ENCODE data around the gene ZDHHC22.
"Not testable (repeated sequence)": the region's sequence is repeated elsewhere in the genome, so short reads cannot be mapped to it uniquely, and the experiment has no call there.

The ZDHHC22 gene, protein sequence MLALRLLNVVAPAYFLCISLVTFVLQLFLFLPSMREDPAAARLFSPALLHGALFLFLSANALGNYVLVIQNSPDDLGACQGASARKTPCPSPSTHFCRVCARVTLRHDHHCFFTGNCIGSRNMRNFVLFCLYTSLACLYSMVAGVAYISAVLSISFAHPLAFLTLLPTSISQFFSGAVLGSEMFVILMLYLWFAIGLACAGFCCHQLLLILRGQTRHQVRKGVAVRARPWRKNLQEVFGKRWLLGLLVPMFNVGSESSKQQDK
- 0 to 0.08 (median 0) reads per million in 4 donors for total RNA-seq

DNA sequence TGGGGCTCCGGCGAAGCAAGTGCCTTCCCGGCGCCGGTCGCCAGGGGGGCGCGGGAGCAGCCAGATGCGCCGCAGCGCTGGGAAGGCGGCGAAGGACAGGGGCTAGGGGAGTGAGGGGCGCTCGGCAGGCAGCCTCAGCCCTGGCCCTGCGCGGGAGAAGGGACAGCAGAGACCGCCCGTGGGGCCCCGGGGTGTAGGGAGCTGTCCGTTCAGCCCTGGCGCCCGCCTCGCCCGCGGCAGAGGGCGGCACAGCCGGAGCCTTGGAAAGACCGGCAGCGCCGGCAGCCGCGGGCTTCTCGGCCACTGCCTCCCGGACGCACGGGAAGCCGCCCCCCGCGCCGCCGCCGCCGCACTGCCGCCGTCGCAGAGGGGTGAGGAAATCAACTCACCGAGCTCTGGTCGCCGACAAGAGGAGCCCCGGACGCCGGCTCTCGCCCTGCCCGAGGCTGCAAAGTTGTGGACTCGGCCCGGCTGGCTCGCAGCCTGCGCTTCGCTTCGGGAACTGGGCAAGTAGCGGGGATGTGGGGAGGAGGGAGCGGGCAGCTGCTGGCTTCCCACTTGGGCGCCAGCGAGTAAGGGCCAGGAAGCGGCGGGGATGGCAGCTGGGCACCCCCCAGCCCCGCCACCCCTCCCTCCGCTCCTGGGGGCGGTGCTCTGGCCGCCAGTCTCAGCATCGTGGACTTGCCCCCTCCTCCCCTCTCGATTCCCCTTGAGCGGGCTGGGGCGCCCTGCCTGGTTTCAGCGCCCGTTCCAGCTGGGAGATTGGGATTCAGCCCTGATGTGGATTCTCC is at the start of gene ZDHHC22:
ZDHHC22 (minus strand) TSS at position 578 of the 791 bp plus-strand sequence. CDS start 2,053 bp downstream, outside the sequence.
- no peak for DNase-seq

DNA sequence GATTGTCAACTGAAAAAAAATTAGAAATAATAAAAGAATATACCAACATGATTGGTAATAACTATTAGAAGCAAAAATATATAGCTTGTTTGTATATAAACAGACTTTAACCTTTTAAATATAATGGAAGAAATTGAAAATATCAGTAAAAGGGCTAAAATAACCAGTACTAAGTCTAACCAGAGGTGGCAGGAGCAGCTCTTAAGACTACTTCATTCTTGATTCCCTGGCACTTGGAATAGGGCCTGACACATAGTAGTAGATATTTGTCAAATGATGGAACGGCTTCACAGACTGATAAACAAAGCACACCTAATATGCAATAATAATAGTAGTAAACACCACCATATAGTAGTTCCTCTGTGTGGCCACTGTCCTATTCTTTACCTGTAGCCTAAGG is 49.4 kb upstream of the ZDHHC22 start:
- no peak for DNase-seq

DNA sequence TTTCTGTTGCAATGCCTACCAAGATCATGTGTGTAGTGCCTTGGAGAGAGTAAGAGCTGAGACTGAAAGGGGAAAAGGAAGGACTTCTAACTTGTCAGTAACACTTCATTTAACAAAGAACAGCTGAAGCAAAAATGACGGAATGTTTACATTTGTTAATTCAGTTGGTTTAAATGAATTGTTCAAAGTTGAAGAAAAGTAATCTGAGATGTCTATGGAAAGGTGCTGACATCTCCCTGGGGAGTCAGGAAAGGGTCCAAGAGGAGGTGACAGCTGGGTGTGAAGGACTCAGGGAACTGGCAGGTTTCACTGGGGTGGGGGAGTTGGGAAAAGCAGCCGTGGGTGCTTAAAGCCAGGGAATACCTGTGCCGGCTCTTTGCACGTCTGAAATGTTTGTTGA is 47.9 kb upstream of the ZDHHC22 start:
- DNase-seq = no peak

DNA sequence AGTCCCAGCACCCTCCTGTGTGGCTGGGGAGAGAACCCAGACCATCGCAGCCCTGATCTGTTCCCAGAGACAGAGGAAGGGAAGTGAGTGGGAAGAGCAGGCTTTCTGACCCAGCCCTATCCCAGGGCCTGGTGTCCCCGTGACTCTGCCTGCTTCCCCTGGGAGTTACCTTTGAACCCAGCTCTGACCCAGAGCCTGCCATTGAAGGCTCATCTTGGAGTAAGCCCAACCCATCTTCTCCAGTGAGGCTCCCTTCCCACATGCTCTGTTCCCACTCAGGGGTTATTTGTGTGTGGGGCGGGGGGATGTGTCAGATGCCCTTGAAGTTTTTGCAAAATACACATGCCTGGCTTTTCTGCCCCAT is 46.0 kb upstream of the ZDHHC22 start:
- DNase-seq = no peak

DNA sequence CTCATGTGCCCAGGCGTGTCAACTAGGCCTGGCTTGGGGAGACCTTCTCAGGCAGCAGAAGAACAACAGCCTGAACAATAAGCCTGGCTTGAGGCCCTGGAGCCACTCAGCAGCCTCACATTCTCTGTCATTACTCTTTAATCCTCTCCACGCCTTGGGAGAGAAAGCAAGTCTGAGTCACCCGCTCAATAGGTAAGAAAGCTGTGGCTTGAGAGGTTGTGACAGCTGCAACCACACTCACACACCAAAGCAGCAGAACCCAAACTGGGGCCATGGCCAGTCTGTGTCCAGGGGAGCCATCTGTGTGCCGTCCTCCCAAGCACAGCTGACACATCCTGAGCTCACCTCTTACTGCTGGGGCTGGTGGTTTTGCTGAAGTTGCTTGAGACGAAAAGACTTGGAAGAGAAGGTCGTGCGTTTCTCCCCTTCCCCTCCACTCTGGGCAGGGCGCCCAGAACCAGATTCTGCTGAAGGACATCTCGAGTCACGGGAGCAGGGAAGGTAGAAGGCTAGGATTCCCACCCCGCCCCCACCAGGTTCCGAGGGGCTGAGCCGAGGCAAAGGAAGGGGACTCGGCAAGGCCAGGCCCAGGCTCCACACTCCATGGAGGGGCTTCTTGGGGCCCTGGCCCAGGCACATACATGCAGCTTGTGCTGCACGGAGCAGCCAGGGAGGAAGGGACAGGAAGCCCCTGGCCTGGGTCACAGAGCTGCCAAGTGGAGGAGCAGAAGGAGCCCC is 45.5 kb upstream of the ZDHHC22 start:
- no peak for DNase-seq

DNA sequence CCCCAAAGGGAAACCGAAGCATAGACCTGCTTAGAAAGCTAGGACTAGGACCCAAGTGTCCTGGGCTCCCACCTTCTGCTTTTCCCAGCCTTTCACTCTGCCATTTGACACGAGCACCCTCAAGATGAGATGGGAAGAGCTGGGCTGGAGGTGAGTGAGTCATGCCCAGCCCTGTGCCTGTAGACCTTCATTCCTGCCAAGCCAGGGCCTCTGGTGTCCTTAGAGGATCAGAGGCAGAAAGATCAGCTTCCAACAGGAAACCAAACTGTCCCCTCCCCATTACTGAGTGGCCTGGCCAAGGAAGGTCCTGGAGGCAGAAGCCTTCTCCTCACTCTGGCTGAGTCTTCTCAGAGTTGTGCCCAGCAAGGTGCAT is 43.5 kb upstream of the ZDHHC22 start:
- no peak for DNase-seq

DNA sequence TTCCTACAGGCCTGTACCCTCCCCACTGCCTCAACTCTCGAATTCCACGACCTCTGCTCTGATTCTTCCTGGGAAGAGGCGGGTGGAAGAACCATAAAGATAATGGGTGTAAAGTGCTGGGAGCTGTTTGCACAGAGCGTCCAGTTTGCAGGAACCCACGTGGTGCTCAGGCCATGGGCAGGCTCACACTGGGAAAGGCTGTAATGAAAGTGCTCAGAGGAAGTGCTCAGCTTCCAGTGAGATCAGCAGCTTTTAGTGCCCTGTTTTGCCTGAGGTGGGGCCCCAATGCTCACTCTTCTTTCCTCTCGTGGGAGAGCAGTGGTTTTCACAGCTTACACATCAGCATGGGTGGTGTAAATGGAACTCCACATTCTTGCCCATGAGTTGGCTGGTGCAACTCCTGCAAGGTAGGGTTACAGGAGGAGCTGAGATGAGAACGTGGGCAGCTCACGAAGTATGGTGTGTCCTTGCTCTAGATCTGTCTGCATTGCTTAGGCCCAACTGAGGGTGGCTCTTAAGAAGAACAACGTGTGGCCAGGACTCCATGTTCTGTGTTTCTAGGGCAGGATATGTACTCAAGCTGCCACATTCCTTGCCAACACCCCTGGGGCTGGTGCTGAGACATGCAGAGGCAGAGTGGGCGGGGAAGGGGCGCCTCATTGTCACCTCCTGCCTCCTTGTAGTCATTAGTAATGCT is 43.0 kb upstream of the ZDHHC22 start:
- no peak for DNase-seq

DNA sequence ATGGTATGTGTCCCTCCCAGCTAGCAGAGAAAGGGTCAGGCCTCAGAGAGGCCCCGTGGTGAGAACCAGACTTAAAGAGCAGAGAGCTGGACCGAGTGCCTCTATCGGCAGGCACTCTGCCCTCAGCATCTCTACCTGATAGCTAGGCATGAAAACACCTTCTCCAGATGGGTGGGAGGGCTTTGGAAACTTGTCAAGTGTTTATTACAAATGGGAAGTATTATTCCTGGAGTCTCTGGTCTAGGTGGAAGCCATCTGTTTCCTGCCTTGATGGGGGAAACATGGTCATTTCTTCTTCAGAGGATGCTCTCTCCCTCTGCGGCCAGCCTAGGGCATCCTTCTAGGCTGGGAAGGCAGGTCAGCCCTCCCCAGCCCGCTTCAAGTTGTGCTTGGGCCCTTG is 42.3 kb upstream of the ZDHHC22 start:
- no peak for DNase-seq

DNA sequence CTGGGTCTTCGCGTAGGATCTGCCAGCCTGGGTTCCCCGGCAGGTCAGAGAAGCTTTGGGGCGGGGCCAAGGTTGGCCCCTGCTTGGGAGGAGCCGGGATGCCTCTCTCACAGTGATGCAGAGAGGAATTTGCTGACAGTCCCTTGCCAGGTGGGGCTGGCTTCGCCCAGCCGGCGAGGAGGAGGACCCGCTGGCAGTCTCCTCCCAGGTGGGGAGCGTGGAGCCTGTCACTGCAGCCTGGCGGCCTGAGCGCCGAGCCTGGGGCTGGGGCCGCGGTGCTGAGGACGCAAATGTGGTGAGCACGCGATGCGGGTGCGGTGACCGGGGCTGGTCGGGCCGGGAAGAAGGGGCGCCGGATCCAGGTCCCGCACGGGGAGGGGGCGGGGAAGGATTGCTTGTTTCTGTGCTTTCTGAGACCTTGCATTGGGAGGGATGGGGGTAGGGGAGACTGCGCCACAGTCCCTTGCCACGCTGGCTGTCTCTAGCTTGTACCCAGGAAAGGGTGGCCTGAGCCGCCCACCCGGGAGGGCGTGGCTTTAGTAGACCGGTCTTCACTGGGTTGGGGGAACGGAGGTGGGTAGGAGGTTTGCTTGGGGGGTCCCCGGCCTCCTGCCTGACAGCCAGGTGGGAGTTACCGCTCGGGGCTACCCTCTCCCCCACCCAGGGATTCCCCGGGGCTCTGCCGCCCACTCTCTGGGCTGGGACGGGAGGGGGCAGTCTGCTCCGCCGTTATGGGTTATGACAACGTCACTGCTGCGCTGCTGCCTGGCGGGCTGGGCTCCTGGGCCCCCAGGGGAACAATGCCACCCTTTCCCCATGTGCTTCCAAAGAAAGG is 40.2 kb upstream of the ZDHHC22 start, which contains the start of gene TMEM63C:
TMEM63C (plus strand) TSS at position 196 of the 835 bp plus-strand sequence. CDS start 37,016 bp downstream, outside the sequence.
- peak in 3 of 5 donors; percentile 18 to 53 (median 23) for DNase-seq

DNA sequence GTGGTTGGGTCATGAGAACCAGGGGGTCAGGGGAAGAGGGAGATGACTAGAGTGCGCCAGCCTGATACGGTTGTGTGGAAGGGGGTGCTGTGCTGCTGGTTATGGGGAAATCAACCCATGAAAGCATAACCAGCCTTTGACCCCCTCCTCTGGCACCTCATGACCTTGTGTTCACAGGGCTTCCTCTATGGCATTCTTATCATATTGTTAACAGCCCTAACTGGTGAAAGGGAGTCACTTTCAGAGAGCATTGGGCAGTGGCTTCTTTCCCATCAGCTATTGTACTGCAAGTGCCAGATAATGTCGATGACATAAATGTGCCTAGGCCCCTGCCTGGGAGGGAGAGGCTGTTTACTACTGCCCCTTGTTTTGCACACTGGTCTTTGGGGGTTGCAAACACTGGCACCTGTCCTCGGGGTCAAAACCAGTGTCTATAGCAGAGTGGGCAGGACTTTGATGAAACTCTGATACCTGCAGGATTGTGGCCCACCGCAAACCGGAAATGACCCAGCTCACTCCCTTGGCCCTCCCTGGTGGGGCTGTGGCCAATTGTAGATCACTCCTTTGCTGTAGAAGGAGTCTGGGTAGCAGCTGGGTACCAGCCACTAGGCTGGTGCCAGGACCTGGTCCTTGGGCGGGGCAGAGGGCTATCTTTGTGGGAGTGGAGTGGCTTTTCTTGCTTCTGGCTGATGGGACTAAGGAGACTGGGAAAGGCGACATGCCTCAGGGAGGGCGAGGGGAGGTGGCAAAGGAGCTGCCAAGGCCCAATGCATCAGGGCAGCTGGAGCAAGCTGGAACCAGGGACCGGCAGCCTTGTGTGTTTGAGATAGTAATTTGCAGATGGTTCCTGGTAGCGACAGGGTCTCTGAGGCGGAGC is 39.4 kb upstream of the ZDHHC22 start:
- no peak for DNase-seq

DNA sequence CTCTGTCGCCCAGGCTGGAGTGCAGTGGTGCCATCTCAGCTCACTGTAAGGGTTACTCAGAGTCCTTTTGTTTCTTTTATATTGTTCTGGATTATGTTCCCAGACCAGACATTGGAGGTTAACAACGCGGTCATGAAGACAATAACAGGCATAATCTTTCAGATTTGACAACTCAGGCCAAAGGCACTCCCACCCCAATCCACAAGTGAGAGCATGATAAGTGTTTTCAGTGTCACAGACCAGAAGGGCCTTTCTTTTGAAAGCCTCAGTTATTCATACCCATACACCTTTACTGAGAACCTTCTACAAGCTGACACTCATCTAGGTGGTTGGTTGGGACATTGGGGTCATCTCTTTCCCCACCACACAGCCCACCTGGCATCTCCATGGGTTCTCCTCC is 37.1 kb upstream of the ZDHHC22 start:
- no peak for DNase-seq

DNA sequence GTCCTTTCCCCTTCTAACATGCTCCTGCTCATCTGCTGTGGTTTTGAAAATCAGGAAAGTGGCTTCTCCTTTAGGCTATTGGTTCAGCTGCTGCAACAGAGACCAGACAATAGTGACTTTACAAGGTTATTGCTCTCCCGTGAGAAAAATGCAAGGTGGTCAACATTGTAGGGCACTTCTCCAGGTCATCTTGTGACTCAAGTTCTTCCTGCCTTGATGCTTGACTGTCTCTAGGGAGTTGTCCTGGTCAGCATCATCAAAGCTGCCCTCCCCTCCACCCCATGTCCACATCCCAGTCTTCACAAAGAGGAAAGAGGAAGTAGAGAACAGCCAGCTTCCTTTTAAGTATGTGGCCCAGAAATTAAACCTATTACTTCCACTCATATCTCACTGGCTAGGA is 36.1 kb upstream of the ZDHHC22 start:
- no peak for DNase-seq

DNA sequence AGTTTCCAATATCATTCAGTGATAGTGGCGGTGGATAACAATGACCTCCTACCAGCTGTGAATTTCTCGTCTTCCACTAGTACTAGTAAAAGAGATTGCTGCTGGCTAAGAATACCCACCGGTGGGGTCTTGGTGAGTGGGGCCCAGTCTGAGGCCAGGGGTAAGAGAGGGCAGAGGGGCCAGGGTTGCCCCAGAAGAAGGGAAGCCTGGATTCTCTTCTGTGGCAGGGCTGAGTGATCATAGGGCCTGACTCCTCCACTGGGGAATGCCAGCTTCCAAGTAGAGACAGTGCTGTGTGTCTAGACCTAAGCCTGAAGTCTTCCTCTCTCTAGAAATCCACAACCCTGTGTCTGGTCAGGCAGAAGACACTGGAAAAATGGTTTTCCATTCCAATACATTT is 34.3 kb upstream of the ZDHHC22 start:
- DNase-seq = no peak

DNA sequence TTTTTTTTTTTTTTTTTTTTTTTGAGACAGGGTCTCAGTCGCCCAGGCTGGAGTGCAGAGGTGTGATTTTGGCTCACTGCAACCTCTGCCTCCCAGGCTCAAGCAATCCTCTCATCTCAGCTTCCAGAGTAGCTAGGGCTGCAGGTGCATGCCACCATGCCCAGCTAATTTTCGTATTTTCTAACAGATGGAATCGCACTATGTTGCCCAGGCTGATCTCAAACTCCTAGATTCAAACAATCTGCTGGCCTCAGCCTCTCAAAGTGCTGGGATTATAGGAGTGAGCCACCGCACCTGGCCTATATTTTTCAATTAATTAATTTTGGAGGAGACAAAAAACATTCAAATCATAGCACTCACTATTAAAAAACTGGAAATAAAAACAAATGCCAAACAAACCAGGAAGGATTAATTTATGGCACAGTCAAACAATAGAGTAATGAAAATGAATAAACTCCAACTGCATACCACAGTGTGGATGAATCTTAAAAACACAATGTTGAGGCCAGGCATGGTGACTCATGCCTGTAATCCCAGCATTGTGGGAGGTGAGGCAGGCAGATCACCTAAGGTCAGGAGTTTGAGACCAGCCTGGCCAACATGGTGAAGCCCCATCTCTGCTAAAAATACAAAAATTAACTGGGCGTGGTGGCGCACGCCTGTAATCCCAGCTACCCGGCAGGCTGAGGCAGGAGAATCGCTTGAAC is 32.5 kb upstream of the ZDHHC22 start:
- DNase-seq = not testable (repeated sequence)

DNA sequence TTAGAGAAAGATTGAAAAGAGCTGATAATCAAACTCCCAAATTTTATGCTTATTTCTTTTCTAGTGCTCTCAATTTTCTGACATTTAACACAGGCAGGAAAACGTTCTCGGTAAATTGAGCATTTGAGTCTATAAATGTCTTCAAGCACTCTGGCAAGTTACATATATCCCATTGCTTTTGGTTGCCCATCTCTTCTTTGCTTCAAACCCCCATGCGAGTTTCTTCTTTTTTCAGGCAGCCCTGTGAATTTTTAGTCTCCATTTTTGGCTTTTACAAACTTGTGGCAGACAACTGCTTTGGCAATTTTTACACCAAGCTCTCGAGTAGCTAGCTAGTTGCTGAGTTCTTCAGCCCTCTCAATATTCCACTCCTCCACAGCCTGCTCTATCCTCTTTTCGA is 31.3 kb upstream of the ZDHHC22 start:
- no peak for DNase-seq

DNA sequence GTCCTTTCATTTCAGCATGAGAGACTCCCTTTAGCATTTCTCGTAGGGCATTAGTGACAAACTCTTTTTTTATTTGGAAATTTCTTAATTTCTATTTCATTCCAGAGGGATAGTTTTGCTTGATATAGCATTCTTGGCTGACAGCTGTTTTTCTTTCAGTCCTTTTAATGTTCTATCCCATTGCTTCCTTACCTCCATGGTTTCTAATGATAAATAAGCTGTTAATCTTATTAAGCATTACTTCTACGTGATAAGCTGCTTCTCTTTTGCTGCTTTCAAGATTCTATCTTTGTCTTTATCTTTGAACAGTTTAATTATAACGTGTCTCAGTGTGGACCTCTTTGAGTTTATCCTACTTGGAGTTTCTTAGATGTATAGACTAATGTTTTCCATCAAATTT is 28.5 kb upstream of the ZDHHC22 start:
- DNase-seq = no peak

DNA sequence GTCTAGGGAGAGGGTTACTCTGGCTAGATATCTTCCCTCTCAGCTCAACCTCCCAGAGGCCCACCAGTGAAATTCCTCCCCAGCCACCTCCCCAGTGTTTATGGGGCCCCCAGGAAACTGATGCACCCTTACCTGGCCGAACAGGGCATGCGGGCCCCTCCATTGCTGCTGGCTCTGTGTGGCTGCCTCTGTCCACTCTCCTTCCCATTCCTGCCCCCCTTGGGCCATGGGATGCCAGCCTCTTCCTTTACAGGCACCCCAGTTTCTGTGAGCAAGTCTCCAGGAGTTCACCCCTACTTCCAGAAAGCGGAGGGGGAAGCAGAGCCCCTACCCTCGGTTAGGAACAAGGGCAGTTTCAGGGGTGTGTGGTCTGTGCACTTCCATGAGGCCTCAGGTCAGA is 19.4 kb upstream of the ZDHHC22 start:
- no peak for DNase-seq

DNA sequence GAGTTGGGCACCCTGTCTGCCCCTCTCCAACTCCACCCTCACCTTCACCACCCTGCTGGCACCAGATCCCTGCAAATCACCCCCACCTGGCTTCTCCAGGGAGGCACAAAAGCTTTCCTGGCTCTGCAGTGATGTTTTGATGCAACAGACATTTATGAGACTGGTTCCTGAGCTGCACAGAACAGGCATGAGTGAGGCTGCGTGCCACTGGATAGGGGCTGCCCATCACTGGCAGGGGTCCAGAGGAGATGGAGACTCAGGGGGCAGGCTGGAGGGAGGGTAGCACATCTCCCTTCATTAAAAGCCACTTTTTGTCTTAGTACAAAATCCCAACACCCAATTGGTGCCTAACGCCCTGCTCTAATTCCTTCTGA is 17.3 kb upstream of the ZDHHC22 start:
- no peak for DNase-seq

DNA sequence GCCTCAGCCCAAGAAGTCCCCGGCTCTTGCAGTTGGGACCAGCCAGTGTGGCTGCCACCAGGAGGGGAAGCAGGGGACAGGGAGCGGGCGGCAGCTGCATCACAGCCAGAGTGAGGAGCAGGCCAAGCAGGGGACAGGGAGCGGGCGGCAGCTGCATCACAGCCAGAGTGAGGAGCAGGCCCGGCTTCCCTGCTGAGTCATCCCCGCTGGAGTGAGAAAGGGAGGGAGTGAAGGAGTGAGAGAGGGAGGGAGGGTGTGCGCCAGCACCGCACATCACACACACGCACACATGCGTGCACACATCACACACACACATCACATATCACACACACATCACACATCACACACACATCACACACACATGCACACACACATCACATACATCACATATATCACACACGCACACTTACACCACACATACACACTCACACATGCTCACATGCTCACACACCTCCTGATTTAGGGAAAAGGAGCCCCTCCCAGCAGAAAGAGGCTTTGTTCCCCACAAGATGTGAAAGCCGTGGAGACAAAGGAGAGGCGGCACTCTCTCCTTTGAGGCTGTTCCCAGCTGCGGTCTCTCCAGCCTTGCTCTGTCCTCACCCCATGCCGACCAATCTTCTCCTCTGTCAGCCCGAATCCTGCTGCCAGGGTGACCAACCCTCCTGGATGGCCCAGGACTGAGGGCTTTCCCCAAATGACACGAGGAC is 16.7 kb upstream of the ZDHHC22 start:
- no peak for DNase-seq

DNA sequence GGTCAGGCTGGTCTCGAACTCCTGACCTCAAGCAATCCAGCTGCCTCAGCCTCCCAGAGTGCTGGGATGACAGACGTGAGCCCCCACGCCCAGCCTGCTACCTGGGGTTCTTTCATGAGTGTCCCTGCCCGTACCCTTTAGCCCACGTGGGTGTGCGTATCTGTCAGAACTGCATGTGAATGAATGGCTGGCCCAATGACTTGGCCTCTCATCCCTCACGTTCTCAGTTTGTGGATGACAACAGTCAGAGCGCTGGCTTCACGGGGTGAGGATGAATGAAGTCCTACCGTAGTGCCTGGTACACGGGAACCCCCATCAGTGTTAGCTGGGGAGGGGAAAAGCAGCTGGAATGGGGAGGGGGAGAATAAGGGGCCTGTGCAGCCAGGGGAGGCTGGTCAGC is 16.1 kb upstream of the ZDHHC22 start:
- no peak for DNase-seq

Measured in T-helper 1 cell (primary cell).